ENCODE measurements around the gene UQCC3.

DNA sequence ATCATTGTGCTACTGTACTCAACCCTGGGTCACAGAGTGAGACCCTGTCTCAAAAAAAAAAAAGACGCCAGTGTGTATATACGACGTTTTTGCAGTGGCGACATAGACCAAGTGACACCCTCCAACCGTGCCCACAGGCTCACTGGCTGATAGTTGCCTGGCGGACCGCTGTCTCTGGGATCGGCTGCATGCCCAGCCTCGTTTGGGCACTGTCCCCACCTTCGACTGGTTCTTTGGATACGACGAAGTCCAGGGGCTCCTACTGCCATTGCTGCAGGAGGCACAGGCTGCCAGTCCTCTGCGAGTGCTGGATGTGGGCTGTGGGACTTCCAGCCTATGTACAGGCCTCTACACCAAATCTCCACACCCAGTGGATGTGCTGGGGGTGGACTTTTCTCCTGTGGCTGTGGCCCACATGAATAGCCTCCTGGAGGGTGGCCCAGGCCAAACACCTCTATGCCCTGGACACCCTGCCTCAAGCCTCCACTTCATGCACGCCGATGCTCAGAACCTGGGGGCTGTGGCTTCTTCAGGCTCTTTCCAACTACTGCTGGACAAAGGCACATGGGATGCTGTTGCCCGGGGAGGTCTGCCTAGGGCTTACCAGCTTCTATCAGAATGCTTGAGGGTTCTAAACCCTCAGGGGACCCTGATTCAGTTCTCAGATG is 5.1 kb upstream of the UQCC3 start:
- TF ChIP-seq ZFP30 (CRISPR knock-in tag; IDR thresholded peaks at IDR 0.05) (no peak), BACH2 (CRISPR knock-in tag; IDR thresholded peaks at IDR 0.05; ENCODE audit: borderline replicate concordance) (no peak), RARB (CRISPR knock-in tag; IDR thresholded peaks at IDR 0.05) (no peak), ZNF70 (CRISPR knock-in tag; IDR thresholded peaks at IDR 0.05) (no peak)
- TF ChIP-seq, protein P1, sequence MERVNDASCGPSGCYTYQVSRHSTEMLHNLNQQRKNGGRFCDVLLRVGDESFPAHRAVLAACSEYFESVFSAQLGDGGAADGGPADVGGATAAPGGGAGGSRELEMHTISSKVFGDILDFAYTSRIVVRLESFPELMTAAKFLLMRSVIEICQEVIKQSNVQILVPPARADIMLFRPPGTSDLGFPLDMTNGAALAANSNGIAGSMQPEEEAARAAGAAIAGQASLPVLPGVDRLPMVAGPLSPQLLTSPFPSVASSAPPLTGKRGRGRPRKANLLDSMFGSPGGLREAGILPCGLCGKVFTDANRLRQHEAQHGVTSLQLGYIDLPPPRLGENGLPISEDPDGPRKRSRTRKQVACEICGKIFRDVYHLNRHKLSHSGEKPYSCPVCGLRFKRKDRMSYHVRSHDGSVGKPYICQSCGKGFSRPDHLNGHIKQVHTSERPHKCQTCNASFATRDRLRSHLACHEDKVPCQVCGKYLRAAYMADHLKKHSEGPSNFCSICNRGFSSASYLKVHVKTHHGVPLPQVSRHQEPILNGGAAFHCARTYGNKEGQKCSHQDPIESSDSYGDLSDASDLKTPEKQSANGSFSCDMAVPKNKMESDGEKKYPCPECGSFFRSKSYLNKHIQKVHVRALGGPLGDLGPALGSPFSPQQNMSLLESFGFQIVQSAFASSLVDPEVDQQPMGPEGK (CRISPR knock-in tag; IDR thresholded peaks at IDR 0.05; ENCODE audit: borderline replicate concordance) = no peak
